Smooth muscle cell (in vitro differentiated cells): ENCODE results near the gene SLC25A5. TPM values are rescaled to one million over a fixed set of nuclear protein-coding genes. Genes with fewer than 3 reads are reported as not detected.

Experiments used
- polyA plus RNA-seq: library from polyadenylated mRNA; unstranded; fragments of >200 nt; fragmentation: Nextera tagmentation; extraction: Ambion mirVana; gene quantifications from 2 replicates; pipeline ENCODE4 v1.2.1, GENCODE V29; 2016
- small RNA-seq: library from RNA; depleted of rRNA; stranded (forward); fragments of <200 nt; gene quantifications from one replicate; pipeline ENCODE3, GENCODE V24; 2014
- total RNA-seq: library from RNA; depleted of rRNA; stranded (reverse); fragments of >200 nt; gene quantifications from 2 replicates; pipeline ENCODE4 v1.2.3, GENCODE V29; 2014

SLC25A5 gene
- total and polyA plus RNA-seq, 2 experiments from 2014 or later, result 112 to 155 TPM

Small RNA genes within 50 kb of the gene (small RNA-seq; reads per million reads assigned to genes)
- gene RNU1-67P, result 0.29 reads per million, percentile 5 among the genes with 10 or more reads in this experiment
- not detected for gene RNY3P16

Other genes starting within 250 kb of the SLC25A5 start
- gene PGRMC1, start 232.2 kb upstream of the SLC25A5 start, total RNA-seq, result 169 and 200 TPM in 2 replicates
- 126 and 131 TPM in 2 replicates for gene PGRMC1, start 232.2 kb upstream of the SLC25A5 start, polyA plus RNA-seq
- gene SLC25A43, start 69.1 kb upstream of the SLC25A5 start, total RNA-seq, result 8.8 and 15.4 TPM in 2 replicates
- 11.9 and 15.6 TPM in 2 replicates for gene SLC25A43, start 69.1 kb upstream of the SLC25A5 start, polyA plus RNA-seq
- 20.6 and 25.1 TPM in 2 replicates for gene STEEP1, start 97.0 kb downstream of the SLC25A5 start, total RNA-seq
- 8.1 and 9.8 TPM in 2 replicates for gene STEEP1, start 97.0 kb downstream of the SLC25A5 start, polyA plus RNA-seq
- gene UBE2A, start 106.1 kb downstream of the SLC25A5 start, total RNA-seq, result 76.0 and 76.7 TPM in 2 replicates
- 86.4 and 101 TPM in 2 replicates for gene UBE2A, start 106.1 kb downstream of the SLC25A5 start, polyA plus RNA-seq
- gene NKRF, start 138.0 kb downstream of the SLC25A5 start, total RNA-seq, result 5.6 and 8.0 TPM in 2 replicates
- gene NKRF, start 138.0 kb downstream of the SLC25A5 start, polyA plus RNA-seq, result 2.4 and 4.0 TPM in 2 replicates
- 58.1 and 75.1 TPM in 2 replicates for gene SEPTIN6, start 224.7 kb downstream of the SLC25A5 start, total RNA-seq
- 50.6 and 58.4 TPM in 2 replicates for gene SEPTIN6, start 224.7 kb downstream of the SLC25A5 start, polyA plus RNA-seq